ENCODE results near the gene LUC7L2.
A peak's percentile ranks its signal among the peaks of the same experiment; 100 is the strongest.
"Not testable (repeated sequence)": the region's sequence is repeated elsewhere in the genome, so short reads cannot be mapped to it uniquely, and the experiment has no call there.

Gene LUC7L2

GRCh38 chr7:139359366-139360209 lies at the start of gene LUC7L2:
TSS of gene LUC7L2 (plus strand) at chr7:139359894. CDS start at chr7:139360262, 368 bp downstream.
- Histone ChIP-seq H3K9ac (peak within 1 kb of the TSS; percentile 96 to 99 (median 98)), H3K9me3 (replicated peaks in 1 of 11) (no peaks in the 10 kb centered on the region), H3K4me1 (peaks cover 31 to 57% (median 47%) of the 10 kb centered on the region in 10 experiments), H3K36me3 (peaks cover 17 to 36% (median 27%) of the 10 kb centered on the region in 11 experiments; a peak in 21 of 22 replicates), H3K4me2 (peak within 1 kb of the TSS; percentile 74 to 89 (median 85)), H3K27ac (peak within 1 kb of the TSS; percentile 95 to 100 (median 99)), H4K20me1 (peaks cover 20 to 42% (median 37%) of the 10 kb centered on the region in 11 experiments; a peak in 21 of 22 replicates), H3K4me3 (peak within 1 kb of the TSS; percentile 61 to 95 (median 84)), H3K27me3 (no peaks in the 10 kb centered on the region)
- no peak for TF ChIP-seq Cebpa-rat (IDR thresholded peaks at IDR 0.05)

DNA sequence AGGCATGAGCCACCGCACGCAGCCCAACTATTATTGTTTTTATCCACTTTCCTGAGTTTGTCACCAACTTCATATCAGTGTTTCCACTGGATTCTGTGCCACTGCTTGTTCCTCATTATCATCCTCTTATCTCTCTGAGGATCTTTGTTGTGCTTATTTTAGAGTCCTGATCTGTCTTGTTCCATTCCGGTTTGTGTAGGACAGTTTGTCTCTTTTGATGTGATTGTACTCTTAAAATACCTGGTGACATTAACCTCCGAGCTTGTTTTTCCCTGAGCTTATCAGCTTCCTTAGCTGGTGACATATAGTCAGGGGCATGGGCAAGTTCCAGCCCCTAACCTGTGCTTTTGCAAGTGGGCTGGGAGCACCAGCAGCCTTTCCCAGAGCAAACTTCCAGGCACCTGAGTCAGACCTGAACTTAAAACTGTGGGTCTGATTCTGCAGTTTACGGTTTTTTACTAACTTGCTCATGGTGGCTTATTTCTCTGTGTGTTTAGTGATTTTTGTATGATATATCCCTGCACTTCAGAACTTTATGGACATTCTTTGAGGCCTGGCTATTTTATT lies 41.7 kb upstream of the LUC7L2 start:
- H3K27ac ChIP-seq, result no peak overlapping the region

GRCh38 chr7:139321071-139321745 lies 38.5 kb upstream of the LUC7L2 start:
- no peak overlapping the region for H3K4me2 ChIP-seq
- H3K4me1 ChIP-seq, result no peaks in the 10 kb centered on the region
- H3K27me3 ChIP-seq, result no peaks in the 10 kb centered on the region
- no peak overlapping the region for H3K27ac ChIP-seq
- no peaks in the 10 kb centered on the region for H4K20me1 ChIP-seq
- no peak overlapping the region for H3K4me3 ChIP-seq
- no peaks in the 10 kb centered on the region for H3K36me3 ChIP-seq
- no peak overlapping the region for H3K9ac ChIP-seq
- no peak for TF ChIP-seq Cebpa-rat (IDR thresholded peaks at IDR 0.05)
- no peaks in the 10 kb centered on the region for H3K9me3 ChIP-seq (replicated peaks in 1 of 11)

More for the DNA sequence above, 41.7 kb upstream of the LUC7L2 start:
- no peak overlapping the region for H3K4me3 ChIP-seq
- no peaks in the 10 kb centered on the region for H3K4me1 ChIP-seq
- no peaks in the 10 kb centered on the region for H3K36me3 ChIP-seq
- no peaks in the 10 kb centered on the region for H3K9me3 ChIP-seq (replicated peaks in 1 of 11)
- no peak overlapping the region for H3K9ac ChIP-seq
- no peak overlapping the region for H3K4me2 ChIP-seq
- TF ChIP-seq Cebpa-rat (IDR thresholded peaks at IDR 0.05), result no peak
- no peaks in the 10 kb centered on the region for H3K27me3 ChIP-seq
- H4K20me1 ChIP-seq, result no peaks in the 10 kb centered on the region

GRCh38 chr7:139324709-139325108 lies 35.0 kb upstream of the LUC7L2 start:
- not testable (repeated sequence) for H3K27me3 ChIP-seq

DNA sequence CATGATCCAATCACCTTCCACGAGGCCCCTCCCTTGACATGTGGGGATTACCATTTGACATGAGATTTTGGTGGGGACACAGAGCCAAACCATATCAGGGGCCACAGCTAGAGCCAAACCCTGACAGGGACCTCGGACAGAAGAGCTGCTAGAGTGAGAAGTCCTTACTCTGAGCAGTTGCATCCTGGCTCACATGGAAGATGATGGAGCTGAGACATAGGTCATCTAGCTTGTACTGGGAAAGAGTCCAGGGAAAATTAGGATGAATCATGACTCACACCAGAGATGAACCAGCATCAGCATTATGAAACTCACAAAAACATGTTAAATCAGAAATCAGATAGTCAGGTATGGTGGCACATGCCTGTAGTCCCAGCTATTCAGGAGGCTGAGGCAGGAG lies 31.3 kb upstream of the LUC7L2 start:
- Histone ChIP-seq H3K9me3 (replicated peaks in 1 of 11) (no peaks in the 10 kb centered on the region), H4K20me1 (no peaks in the 10 kb centered on the region), H3K9ac (no peak overlapping the region), H3K4me2 (no peak overlapping the region), H3K36me3 (no peaks in the 10 kb centered on the region), H3K4me3 (no peak overlapping the region), H3K27ac (no peak overlapping the region), H3K27me3 (no peaks in the 10 kb centered on the region), H3K4me1 (no peaks in the 10 kb centered on the region)
- no peak for TF ChIP-seq Cebpa-rat (IDR thresholded peaks at IDR 0.05)

More at GRCh38 chr7:139324709-139325108, 35.0 kb upstream of the LUC7L2 start:
- H3K9me3 ChIP-seq (replicated peaks in 1 of 11); H3K27ac ChIP-seq; H3K9ac ChIP-seq; H3K4me2 ChIP-seq; H3K4me1 ChIP-seq; H3K4me3 ChIP-seq; H3K36me3 ChIP-seq; H4K20me1 ChIP-seq: not testable (repeated sequence)

- Histone ChIP-seq H3K9ac (no peak overlapping the region), H3K4me3 (no peak overlapping the region), H3K4me2 (no peak overlapping the region), H4K20me1 (no peaks in the 10 kb centered on the region), H3K36me3 (no peaks in the 10 kb centered on the region), H3K27me3 (no peaks in the 10 kb centered on the region), H3K27ac (no peak overlapping the region), H3K9me3 (replicated peaks in 1 of 11) (no peaks in the 10 kb centered on the region), H3K4me1 (no peaks in the 10 kb centered on the region)
- no peak for TF ChIP-seq Cebpa-rat (IDR thresholded peaks at IDR 0.05)
Measured at GRCh38 chr7:139329119-139329518, 30.6 kb upstream of the LUC7L2 start.

DNA sequence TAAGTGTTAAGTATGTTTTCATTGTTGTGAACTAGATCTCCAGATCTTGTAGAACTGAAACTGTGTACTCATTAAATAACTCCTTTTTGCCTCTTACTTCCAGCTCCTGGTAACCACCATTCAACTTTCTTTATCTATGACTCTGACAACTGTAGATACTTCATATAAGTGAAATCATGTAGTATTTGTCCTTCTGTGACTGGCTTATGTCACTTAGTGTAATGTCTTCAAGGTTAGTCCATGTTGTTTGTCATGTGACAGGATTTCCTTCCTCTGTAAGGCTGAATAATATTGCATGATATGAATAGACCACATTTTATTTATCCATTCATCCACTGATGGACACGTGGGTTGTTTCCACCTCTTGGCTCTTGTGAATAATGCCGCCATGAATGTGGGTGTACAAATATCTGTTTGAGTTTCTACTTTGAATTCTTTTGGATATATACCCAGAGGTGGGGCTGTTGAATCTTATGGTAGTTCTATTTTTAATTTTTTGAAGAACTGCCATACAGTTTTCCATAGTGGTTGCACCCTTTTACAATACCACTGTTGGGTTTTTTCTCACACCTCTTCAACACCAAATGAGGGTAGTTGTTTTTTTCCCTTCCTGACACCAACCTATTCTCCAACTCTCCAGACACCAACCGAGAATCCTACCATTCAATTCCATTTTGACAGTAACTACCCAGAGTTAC lies 29.2 kb upstream of the LUC7L2 start:
- H3K36me3 ChIP-seq, result no peaks in the 10 kb centered on the region
- no peaks in the 10 kb centered on the region for H3K27me3 ChIP-seq
- H4K20me1 ChIP-seq, result no peaks in the 10 kb centered on the region
- no peak overlapping the region for H3K27ac ChIP-seq
- H3K4me3 ChIP-seq, result no peak overlapping the region
- H3K4me2 ChIP-seq, result no peak overlapping the region
- no peak overlapping the region for H3K9ac ChIP-seq
- no peaks in the 10 kb centered on the region for H3K9me3 ChIP-seq (replicated peaks in 1 of 11)
- no peak for TF ChIP-seq Cebpa-rat (IDR thresholded peaks at IDR 0.05)
- H3K4me1 ChIP-seq, result no peaks in the 10 kb centered on the region

GRCh38 chr7:139332697-139333359 lies 26.9 kb upstream of the LUC7L2 start:
- no peak overlapping the region for H3K4me3 ChIP-seq
- H3K27me3 ChIP-seq, result no peaks in the 10 kb centered on the region
- no peak overlapping the region for H3K27ac ChIP-seq
- no peak overlapping the region for H3K4me2 ChIP-seq
- H3K9me3 ChIP-seq (replicated peaks in 1 of 11), result no peaks in the 10 kb centered on the region
- H4K20me1 ChIP-seq, result no peaks in the 10 kb centered on the region
- H3K9ac ChIP-seq, result no peak overlapping the region
- no peak for TF ChIP-seq Cebpa-rat (IDR thresholded peaks at IDR 0.05)
- no peaks in the 10 kb centered on the region for H3K4me1 ChIP-seq
- H3K36me3 ChIP-seq, result no peaks in the 10 kb centered on the region

DNA sequence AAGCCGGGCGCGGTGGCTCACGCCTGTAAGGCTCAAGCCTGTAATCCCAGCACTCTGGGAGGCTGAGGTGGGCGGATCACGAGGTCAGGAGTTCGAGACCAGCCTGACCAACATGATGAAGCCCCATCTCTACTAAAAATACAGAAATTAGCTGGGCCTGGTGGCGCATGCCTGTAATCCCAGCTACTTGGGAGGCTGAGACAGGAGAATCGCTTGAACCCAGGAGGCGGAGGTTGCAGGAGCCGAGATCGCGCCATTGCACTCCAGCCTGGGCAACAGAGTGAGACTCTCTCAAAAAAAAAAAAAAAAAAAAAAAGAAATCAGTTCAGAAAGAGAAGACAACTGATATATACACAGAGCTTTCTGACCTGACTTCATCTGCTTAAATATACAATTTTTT lies 26.3 kb upstream of the LUC7L2 start:
- not testable (repeated sequence) for H3K27ac ChIP-seq; H3K4me2 ChIP-seq; H3K27me3 ChIP-seq; H3K36me3 ChIP-seq; H3K4me1 ChIP-seq; H3K9me3 ChIP-seq (replicated peaks in 1 of 11); H4K20me1 ChIP-seq; H3K4me3 ChIP-seq; H3K9ac ChIP-seq
